ENCODE measurements around the gene CRYGN.
A peak's percentile ranks its signal among the peaks of the same experiment; 100 is the strongest.

Gene CRYGN

DNA sequence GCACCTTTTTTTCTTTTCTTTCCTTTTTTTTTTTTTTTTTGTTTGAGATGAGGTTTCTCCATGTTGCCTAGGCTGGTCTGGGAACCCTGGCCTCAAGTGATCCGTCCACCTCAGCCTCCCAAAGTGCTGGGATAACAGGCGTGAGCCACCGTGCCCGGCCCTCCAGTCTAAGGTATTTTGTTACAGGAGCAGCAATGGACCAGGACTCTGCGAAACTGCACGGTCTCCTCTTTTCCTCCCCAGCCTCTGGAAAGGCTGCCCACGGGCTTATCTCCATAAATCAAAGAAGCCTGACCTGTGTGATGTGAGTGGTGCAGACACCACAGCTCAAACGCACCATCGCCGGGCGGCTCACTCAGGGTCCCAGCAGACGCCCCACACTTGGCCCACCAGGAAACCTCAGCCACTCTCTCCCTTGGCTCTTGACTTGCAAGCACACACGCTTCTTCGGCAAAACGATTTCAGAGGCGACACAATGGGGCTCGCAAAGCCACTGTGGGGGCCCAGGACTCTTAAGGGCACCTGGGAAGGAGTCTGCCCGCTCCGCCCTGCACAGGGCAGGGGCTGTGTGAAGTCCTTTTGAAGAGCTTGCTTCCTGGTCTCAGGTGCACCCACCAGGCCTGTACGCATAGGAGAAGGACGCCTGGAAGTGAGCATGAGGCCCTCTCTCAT is 50.7 kb downstream of the CRYGN start:
- DNase-seq = no peak

DNA sequence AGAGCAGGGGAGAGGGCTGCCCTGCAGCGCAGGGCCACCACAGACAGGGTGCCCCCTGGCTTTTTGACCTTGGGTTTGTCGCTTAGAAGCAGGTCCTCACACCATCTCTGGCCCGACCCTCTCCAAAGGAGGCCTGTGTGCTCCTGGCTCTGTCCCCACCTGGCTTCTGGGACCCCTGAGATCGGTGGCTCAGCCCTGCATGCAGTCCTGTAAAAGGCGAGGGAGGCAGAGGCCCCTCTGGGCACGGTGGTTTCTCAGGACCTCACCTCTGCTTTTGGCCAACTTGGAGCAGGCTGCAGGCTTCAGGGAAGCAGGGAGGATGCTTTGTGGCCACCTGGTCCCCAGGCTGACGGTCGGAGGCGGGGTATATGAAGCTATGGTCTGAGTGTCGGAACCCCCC is 51.5 kb downstream of the CRYGN start:
- no peak for DNase-seq

DNA sequence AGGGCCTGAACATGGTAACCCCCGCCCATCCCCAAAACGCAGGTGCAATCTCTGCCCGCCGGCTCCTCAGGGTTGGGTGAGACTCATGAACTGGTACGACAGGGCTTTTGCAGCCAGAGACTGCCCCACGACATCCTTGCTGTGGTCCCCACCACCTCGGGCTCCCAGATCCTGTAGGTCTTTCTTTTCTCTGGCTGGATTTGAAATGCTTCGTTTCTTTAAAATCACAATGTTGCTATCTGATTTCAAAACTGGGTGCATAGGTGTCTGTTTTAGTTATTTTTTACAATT is 52.0 kb downstream of the CRYGN start:
- DNase-seq = no peak

DNA sequence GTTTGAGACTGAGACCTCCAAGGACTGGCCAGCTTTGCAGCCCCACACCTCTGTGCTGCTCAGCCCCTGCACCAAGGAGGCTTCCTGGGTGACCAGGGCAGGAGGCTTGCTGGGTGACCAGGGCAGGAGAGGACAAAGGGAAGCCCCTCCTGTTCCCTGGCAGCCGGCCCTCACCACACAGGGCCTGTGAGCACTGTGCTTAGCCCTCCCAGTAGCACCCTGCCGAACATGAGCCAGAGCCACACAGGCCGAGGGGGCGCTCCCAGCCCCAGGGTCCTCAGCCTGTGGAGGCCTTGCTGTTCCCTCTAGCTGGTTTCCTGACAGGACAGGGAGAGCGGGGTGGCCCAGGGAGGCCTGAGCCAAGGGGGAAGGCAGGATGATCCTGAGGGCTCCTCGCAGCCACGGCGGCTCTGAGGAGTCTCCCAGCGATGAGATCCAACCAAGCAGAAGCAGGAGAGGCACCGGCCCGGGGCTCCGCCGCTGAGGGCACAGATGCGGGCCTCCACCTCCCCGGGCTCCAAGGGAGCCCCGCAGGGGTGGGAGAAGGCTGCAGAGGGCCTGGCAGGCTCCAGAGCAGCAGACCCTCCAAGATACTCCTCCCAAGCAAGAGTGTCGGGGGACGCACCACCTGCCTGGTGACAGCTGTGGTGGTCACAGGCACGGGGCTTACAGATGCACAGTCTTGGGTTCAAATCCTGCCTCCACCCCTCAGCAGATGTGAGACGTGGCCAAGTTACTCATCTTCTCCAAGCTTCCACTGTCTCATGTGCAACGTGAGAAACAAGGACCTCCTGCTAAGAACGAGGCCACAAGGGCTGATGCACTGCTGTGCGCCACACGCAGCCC is 52.6 kb downstream of the CRYGN start:
- no peak for DNase-seq

DNA sequence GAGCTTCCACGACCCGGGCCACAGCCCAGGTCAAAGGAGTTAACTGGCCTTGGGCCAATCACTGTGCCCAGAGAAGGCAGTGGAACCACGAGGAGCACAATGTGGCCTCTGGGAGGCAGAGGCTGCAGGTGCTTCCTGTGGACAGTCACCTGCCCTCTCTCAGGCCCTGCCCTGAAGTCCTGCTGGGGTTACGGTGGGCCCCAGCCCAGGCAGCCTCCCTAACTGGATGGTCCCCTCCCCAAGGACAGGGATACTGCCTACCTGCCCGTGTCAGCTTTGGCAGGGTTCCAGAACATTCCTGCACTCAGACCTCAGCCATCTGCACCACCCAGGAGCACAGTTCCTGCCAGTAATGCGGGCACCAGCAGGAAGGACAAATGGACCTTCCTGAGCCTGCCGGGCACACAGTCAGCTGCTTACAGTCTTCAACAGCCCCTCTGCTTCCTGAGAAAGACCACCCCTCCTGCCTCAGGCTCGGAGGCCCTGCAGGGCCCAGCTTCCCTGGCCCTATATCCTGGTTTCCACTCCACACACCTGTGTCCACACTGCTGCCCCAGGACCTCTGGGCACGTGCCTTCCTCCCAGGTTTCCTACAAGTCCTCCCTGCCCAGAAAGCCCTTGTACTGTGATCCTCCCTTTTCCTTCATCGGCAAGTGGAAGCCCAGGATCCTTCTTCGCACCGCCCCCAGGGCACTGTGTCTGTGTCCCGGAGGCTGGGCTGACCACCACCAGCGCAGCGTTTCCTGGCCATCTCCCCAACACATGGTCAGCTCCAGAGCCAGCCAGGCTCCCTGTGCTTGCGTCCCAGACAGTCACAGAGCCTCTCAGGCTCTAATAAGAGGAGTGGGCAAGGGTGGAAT is 53.4 kb downstream of the CRYGN start:
- no peak for DNase-seq

DNA sequence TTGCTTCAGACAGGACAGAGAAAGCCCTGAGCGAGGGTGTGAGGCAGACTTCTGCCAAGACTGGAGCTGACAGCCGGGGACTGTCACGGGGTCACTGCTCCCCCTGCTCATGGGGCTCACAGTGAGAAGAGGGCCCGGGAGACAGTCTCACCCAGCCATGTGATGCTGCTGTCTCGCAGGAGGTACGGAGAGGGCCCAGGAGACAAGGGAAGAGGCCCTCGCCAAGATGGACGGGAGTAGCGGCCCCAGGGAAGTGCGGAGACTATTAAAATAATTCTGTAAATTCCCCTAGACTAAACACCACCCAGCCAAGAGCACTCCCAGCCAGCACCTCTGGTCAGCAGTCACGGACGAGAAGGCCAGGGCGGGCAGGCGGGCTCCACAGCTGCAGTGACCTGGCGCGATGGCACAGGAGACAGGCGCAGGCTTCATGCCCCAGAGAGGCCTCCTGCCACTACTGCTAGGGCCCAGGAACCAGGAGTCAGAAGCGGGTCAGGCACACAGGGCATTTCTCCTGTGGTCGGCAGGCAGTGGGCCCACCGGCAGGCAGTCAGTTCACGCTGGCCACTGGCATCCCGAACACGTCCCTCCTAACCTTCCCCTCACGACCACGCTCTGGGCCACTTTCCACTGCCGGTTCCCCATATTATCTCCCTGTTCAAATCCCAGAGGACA is 54.2 kb downstream of the CRYGN start:
- DNase-seq = no peak

GRCh38 chr7:151384776-151385625 is 54.9 kb downstream of the CRYGN start:
- DNase-seq = no peak

- no peak for DNase-seq
Measured at GRCh38 chr7:151384352-151384697, 55.6 kb downstream of the CRYGN start.

- no peak for DNase-seq
Measured at GRCh38 chr7:151383638-151384351, 56.1 kb downstream of the CRYGN start.

GRCh38 chr7:151382079-151382885 is 57.7 kb downstream of the CRYGN start:
- no peak for DNase-seq

DNA sequence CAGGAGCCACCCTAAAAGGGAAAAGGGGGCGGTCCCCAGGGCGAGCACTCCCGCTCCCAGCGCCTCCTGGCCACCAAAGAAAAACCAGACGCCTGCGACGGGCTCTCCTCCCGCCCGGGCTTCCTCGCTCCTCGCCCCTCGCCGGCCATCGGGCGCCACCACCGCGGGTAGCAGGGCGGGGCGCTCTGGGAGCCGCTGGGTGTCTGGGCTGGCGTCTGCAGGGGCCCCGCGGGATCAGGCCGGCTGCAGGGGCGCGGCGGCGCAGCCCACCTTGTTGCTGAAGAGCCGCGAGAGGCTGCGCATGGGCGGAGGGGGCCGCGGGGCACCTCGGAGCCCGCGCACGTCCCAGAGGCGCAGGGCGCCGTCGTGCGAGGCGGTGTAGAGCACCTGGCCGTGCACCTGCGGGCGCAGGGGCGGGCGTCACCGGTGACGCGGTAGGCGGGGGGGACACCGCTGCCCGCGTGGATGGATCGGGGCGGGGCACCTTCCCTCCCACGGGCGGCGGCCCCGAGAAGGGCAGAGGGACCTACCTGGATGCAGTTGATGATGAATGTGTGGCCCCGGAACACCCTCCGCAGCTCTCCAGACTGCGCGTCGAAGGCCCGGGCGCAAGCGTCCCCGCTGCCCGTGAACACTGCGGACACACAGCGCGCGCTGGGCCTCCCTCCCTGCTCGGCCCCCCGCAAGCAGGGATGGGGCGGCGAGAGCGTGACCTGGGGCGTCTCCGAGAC is 58.4 kb downstream of the CRYGN start:
- DNase-seq = peak in 1 of 2 donors; percentile 7

- no peak for DNase-seq
Measured at GRCh38 chr7:151381098-151381347, 58.9 kb downstream of the CRYGN start.

DNA sequence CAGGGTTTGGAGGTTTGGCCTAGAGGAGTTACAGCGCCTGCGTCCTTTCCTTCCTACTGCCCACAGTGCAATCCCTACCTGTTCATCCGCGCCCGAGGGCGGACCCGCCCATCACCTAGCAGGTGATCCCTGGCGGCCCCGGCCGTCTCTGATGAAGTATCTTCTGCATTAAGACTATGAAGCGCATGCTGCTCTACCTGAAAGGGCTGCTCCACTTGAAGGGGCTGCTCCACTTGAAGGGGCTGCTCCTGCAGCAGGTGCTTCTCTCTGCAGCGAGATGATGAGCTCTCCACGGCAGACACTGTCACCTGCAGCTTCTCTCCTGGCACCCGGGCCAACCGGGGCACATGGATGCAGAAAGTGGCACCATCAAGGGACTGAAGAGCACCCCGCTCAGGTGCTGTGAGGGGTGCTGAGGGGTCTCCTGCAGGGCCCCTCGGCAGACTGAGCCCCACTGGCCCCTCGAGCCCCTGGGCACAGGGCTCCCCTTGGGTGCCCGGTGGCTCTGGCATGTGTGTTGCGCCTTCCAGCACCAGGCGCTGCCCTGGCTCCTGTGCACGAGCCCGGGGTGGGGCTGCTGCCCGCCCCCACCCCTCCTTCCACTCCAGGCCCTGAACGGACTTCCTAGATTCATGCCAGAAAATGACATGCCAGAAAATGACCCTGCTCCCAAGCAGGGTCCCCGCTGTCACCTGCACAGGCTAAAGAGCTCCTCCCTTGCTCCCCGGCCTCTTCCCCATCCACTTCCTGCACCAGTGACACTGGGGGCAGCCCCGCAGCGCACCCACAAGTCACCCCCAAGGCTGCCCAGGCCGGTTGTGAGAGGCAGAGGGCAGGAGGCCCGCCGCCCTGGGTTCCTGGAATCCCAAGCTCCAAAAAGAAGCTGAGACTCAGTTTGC is 59.5 kb downstream of the CRYGN start:
- DNase-seq = no peak

- DNase-seq = no peak
Measured at GRCh38 chr7:151379534-151380198, 60.3 kb downstream of the CRYGN start.

DNA sequence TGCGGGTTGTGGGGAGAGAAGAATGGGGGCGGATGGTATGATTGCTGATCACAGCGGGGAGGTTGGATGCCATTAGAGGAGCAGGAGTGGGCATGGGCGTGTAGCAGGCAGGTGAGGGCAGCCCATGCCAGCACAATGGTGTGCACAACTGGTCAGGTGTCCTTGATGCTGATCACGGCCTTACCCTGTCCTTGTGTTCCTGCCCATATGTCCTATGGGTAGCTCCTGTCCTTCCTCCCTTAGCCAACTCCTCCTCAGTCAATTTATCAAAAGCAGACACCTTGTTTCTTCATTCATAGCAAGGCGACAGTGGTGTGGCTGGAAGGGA is 60.8 kb downstream of the CRYGN start:
- DNase-seq = no peak
